SK-N-SH treated with all-trans-retinoic acid at 6 μM for 48 hours (cell line): Measurements from ENCODE around the gene PXYLP1.

Source experiments
- ATAC-seq: fragments of 200-7000 bp; cut with Tn5 transposase; 3 replicates; pipeline ENCODE4 v1.9.1; 2020; ENCODE audit warnings: mild to moderate bottlenecking, moderate library complexity
- ARNTL ChIP-seq: fragments of 450-650 bp; formaldehyde crosslinking; IDR thresholded peaks from 2 replicates; pipeline ENCODE4 v1.5.0; 2020; ENCODE audit warnings: low read depth, mild to moderate bottlenecking, moderate library complexity, borderline replicate concordance
- BACH2 ChIP-seq: fragments of 250-450 bp; sonication (Bioruptor Pico); IDR thresholded peaks from 2 replicates; pipeline ENCODE4 v1.9.0; 2021; ENCODE audit warnings: mild to moderate bottlenecking, borderline replicate concordance
- CSDC2 ChIP-seq: fragments of 250-450 bp; sonication (Bioruptor Pico); IDR thresholded peaks from 2 replicates; pipeline ENCODE4 v1.5.0; 2020; ENCODE audit warnings: mild to moderate bottlenecking, moderate library complexity
- ISL1 ChIP-seq: fragments of 250-450 bp; sonication (Bioruptor Pico); IDR thresholded peaks from 2 replicates; pipeline ENCODE4 v2.1.2; 2022; ENCODE audit warnings: mild to moderate bottlenecking, moderate library complexity
- OSR1 ChIP-seq: fragments of 250-450 bp; sonication (Bioruptor Pico); IDR thresholded peaks from 2 replicates; pipeline ENCODE4 v1.8.0; 2022; ENCODE audit warnings: moderate library complexity, mild to moderate bottlenecking, inconsistent platforms
- PATZ1 ChIP-seq: fragments of 250-450 bp; sonication (Bioruptor Pico); IDR thresholded peaks from 2 replicates; pipeline ENCODE4 v1.8.0; 2020; ENCODE audit warnings: mild to moderate bottlenecking, moderate library complexity, borderline replicate concordance
- POU6F1 ChIP-seq: fragments of 250-450 bp; sonication (Bioruptor Pico); IDR thresholded peaks from 2 replicates; pipeline ENCODE4 v1.8.0; 2021; ENCODE audit warnings: low read depth, mild to moderate bottlenecking, moderate library complexity, borderline replicate concordance
- PPARA ChIP-seq: fragments of 250-450 bp; sonication (Bioruptor Pico); IDR thresholded peaks from 2 replicates; pipeline ENCODE4 v1.5.0; 2020; ENCODE audit warnings: mild to moderate bottlenecking, borderline replicate concordance
- RARB ChIP-seq: fragments of 250-450 bp; sonication (Bioruptor Pico); IDR thresholded peaks from 2 replicates; pipeline ENCODE4 v1.8.0; 2021; ENCODE audit warnings: mild to moderate bottlenecking, moderate library complexity
- SNAI2 ChIP-seq: fragments of 250-450 bp; sonication (Bioruptor Pico); IDR thresholded peaks from 2 replicates; pipeline ENCODE4 v1.5.0; 2020; ENCODE audit warnings: mild to moderate bottlenecking, moderate library complexity
- TCF4 ChIP-seq: fragments of 250-450 bp; sonication (Bioruptor Pico); IDR thresholded peaks from 2 replicates; pipeline ENCODE4 v1.8.0; 2021; ENCODE audit warnings: mild to moderate bottlenecking, moderate library complexity, borderline replicate concordance
- TOX ChIP-seq: fragments of 250-450 bp; sonication (Bioruptor Pico); IDR thresholded peaks from 2 replicates; pipeline ENCODE4 v1.8.0; 2021; ENCODE audit warnings: mild to moderate bottlenecking, moderate library complexity, borderline replicate concordance
- ZC3H10 ChIP-seq: fragments of 250-450 bp; sonication (Bioruptor Pico); IDR thresholded peaks from 2 replicates; pipeline ENCODE4 v1.5.1; 2021; ENCODE audit warnings: mild to moderate bottlenecking, moderate library complexity
- ZFP3 ChIP-seq: fragments of 250-450 bp; sonication (Bioruptor Pico); IDR thresholded peaks from 2 replicates; pipeline ENCODE4 v1.5.0; 2020; ENCODE audit warnings: mild to moderate bottlenecking, moderate library complexity
- ZFP30 ChIP-seq: fragments of 450-650 bp; formaldehyde crosslinking; IDR thresholded peaks from 2 replicates; pipeline ENCODE4 v1.5.0; 2022; ENCODE audit warnings: mild to moderate bottlenecking, moderate library complexity
- ZNF70 ChIP-seq: fragments of 450-650 bp; formaldehyde crosslinking; IDR thresholded peaks from 2 replicates; pipeline ENCODE4 v1.5.0; 2020; ENCODE audit warnings: mild to moderate bottlenecking, moderate library complexity
- TF ChIP-seq, protein P1 (sequence below): fragments of 250-450 bp; sonication (Bioruptor Pico); IDR thresholded peaks from 2 replicates; pipeline ENCODE4 v1.5.0; 2020; ENCODE audit warnings: mild to moderate bottlenecking, moderate library complexity
- TF ChIP-seq, protein P2 (sequence below): fragments of 250-450 bp; sonication (Bioruptor Pico); IDR thresholded peaks from 2 replicates; pipeline ENCODE4 v1.5.1; 2020; ENCODE audit warnings: low read depth, mild to moderate bottlenecking, moderate library complexity
- TF ChIP-seq, protein P3 (sequence below): fragments of 250-450 bp; sonication (Bioruptor Pico); IDR thresholded peaks from 2 replicates; pipeline ENCODE4 v1.5.1; 2021; ENCODE audit warnings: mild to moderate bottlenecking, moderate library complexity

Gene PXYLP1

DNA sequence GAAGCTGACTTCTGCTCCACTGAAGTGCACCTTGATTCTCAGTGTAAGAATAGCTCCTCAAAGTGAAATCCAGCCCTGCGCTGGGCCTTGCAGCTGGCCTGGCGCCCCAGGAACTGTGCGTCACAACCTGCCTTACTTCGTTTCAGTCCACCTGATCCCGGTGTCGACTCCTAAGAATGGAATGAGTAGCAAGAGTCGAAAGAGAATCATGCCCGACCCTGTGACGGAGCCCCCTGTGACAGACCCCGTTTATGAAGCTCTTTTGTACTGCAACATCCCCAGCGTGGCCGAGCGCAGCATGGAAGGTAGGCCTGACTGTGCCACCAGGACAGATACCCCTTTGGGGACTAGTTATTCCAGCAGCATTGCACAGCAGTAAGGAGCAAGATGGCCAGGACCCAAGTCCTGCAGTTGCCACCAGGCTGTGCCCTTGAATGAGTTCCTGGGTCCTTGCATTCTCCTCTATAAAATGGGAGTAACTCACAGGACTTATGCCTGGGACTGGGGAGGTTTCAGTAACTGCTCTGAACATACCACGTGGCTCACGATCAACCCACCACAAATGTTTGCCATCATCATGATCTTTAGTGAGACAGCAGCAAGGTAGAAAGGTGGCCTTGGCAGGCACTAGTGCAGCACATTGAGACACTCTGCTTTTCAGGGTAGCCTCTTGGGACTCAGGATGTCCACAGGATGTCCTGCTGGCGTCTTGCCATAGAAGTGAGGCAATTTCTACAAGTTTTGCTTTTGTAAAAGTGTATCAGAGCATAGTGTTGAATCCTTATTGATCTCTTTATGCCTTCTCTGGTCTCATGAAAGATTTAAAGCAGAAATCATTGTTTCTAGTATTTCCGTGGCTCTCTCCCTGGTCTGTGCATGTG is 46.8 kb downstream of the PXYLP1 start:
- no peak for TF ChIP-seq ZC3H10 (CRISPR knock-in tag)
- no peak for TF ChIP-seq POU6F1 (CRISPR knock-in tag)
- no peak for TF ChIP-seq PPARA
- TF ChIP-seq OSR1 (CRISPR knock-in tag), result no peak
- TF ChIP-seq BACH2 (CRISPR knock-in tag), result no peak
- TF ChIP-seq RARB (CRISPR knock-in tag), result no peak
- TF ChIP-seq, protein P1, sequence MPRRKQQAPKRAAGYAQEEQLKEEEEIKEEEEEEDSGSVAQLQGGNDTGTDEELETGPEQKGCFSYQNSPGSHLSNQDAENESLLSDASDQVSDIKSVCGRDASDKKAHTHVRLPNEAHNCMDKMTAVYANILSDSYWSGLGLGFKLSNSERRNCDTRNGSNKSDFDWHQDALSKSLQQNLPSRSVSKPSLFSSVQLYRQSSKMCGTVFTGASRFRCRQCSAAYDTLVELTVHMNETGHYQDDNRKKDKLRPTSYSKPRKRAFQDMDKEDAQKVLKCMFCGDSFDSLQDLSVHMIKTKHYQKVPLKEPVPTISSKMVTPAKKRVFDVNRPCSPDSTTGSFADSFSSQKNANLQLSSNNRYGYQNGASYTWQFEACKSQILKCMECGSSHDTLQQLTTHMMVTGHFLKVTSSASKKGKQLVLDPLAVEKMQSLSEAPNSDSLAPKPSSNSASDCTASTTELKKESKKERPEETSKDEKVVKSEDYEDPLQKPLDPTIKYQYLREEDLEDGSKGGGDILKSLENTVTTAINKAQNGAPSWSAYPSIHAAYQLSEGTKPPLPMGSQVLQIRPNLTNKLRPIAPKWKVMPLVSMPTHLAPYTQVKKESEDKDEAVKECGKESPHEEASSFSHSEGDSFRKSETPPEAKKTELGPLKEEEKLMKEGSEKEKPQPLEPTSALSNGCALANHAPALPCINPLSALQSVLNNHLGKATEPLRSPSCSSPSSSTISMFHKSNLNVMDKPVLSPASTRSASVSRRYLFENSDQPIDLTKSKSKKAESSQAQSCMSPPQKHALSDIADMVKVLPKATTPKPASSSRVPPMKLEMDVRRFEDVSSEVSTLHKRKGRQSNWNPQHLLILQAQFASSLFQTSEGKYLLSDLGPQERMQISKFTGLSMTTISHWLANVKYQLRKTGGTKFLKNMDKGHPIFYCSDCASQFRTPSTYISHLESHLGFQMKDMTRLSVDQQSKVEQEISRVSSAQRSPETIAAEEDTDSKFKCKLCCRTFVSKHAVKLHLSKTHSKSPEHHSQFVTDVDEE, result no peak
- TF ChIP-seq, all 23 proteins: peak for 0
- ATAC-seq, result no peak

DNA sequence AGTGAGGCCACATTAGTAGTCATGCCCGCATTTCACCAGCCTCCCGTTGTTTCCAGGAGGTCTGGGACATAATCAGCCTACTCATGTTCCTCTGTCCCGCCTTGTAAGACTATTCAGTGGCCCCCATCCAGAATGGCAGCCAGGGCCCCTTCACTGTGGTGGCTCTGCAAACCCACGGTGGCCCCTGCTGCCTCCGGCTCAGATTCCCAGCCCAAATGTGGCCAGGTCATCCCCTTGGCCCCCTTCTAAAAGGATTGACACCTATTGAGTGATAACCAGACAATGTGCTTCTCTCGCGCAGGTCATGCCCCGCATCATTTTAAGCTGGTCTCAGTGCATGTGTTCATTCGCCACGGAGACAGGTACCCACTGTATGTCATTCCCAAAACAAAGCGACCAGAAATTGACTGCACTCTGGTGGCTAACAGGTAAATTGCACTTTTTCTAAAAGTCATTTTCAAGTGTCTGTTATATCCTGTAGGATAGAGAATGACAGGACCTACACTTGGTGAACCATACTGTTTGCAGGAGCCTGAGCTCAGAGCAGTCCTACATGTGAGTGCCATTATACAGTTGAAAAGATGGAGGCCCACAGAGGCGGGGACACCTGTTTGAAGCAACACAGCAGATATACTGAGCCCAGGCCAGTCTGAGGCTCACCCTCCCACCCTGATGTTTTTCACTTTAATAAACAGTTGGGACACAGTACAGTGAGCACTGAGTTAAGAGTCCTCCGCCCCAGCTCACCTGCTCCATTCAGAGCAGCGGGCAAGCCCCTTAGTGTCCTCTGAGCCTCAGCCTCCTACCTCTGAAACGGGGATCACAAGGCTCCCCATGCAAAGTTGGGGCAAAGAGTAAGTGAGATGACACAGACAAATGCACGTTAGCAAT is 47.7 kb downstream of the PXYLP1 start:
- ATAC-seq, result peak; percentile 83
- no peak for TF ChIP-seq ZFP30 (CRISPR knock-in tag)
- TF ChIP-seq ZNF70 (CRISPR knock-in tag), result no peak
- no peak for TF ChIP-seq CSDC2 (CRISPR knock-in tag)
- TF ChIP-seq TOX (CRISPR knock-in tag), result no peak
- no peak for TF ChIP-seq ISL1 (CRISPR knock-in tag)
- TF ChIP-seq, protein P2, sequence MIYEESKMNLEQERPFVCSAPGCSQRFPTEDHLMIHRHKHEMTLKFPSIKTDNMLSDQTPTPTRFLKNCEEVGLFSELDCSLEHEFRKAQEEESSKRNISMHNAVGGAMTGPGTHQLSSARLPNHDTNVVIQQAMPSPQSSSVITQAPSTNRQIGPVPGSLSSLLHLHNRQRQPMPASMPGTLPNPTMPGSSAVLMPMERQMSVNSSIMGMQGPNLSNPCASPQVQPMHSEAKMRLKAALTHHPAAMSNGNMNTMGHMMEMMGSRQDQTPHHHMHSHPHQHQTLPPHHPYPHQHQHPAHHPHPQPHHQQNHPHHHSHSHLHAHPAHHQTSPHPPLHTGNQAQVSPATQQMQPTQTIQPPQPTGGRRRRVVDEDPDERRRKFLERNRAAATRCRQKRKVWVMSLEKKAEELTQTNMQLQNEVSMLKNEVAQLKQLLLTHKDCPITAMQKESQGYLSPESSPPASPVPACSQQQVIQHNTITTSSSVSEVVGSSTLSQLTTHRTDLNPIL (CRISPR knock-in tag), result no peak
- TF ChIP-seq, protein P1, result no peak
- TF ChIP-seq, protein P3, sequence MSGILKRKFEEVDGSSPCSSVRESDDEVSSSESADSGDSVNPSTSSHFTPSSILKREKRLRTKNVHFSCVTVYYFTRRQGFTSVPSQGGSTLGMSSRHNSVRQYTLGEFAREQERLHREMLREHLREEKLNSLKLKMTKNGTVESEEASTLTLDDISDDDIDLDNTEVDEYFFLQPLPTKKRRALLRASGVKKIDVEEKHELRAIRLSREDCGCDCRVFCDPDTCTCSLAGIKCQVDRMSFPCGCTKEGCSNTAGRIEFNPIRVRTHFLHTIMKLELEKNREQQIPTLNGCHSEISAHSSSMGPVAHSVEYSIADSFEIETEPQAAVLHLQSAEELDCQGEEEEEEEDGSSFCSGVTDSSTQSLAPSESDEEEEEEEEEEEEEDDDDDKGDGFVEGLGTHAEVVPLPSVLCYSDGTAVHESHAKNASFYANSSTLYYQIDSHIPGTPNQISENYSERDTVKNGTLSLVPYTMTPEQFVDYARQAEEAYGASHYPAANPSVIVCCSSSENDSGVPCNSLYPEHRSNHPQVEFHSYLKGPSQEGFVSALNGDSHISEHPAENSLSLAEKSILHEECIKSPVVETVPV, result no peak
- TF ChIP-seq PATZ1, result no peak
- no peak for TF ChIP-seq PPARA
- no peak for TF ChIP-seq ARNTL (CRISPR knock-in tag)
- TF ChIP-seq RARB (CRISPR knock-in tag), result no peak
- no peak for TF ChIP-seq ZFP3 (CRISPR knock-in tag)
- TF ChIP-seq ZC3H10 (CRISPR knock-in tag), result no peak
- no peak for TF ChIP-seq TCF4
- no peak for TF ChIP-seq SNAI2 (CRISPR knock-in tag)
